Embryonic facial prominence (tissue), 1 donor: Measurements from ENCODE around the gene SDF4.

Experiments used
- DNase-seq: peaks from one replicate; pipeline ENCODE4 v3.0.0-alpha.2; 2016; ENCODE audit errors: extremely low spot score

SDF4 gene

DNA sequence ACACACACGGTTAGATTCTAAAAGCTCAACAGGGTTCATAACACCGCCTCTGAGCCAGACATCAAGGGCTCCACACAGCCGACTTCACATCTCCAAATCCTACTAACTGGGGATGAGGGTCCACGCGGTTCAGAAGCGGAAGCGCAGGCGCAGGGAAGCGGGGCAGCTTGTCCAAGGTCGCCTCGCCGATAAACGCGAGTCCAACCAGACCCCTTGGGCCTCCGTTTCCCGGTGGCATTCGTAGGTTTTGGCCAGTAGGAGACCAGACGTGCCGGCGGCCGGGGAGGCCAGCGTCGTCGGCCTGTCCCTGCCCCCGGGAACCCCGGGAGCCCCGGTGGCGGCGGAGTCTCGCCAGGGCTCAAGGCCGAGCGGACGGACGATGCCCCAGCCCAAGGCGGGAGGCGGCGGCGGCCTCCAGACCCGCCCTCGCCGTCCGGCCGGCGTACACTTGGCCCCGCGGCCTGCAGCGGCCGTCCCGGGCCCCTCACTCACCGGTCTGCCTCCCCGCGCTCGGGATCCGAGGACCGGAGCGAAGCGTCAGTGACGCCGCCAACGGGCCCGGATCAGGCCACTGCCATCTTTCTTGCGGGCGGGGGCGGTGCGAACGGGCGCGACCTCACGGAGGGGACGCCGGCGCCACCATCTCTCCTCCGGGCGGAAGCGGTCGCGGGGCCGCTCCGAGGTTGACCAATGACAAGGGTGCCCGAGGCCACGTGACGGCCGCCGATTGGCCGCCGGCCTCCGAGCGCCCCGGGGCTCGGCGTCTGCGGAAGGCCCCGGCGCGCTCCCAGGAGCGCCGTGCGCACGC, at the start of gene SDF4:
Gene SDF4 (minus strand): TSS at position 602 of the 808 bp plus-strand sequence. CDS start 3,229 bp downstream, outside the sequence.
- peak; percentile 95 for DNase-seq

DNA sequence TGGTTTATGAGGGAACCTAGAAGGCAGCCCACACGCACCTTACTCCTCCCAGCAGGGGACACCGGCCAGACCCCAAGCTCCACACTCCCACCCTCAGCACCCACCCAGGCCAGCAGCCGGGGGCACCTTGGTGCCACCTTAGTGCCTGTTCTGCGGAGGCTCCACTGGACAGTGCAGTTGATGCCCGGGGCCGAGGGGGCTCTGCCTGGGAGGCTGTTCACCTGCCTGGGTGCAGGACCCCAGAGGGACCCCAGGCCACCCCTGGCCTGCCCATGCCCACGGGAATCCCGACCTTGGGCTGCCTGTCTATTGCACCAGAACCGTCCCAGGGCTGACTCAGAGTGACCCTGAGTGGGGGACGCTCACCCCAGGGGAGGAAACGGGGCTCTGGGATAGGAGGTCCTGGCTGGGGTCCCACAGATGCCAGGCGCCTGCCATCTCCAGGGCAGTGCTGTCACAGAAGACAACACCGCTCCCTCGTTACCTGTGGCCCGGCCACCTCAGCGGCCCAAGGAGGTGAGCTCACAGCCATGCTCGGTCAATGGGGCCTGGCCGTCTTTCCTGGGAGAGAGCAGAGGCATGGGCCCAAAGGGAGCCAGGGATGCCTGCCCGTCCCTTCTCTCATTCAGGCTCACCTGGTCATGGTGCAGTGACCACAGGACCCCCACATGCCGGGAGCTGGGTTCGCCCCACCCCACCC, 49.1 kb upstream of the SDF4 start:
- DNase-seq = no peak

DNA sequence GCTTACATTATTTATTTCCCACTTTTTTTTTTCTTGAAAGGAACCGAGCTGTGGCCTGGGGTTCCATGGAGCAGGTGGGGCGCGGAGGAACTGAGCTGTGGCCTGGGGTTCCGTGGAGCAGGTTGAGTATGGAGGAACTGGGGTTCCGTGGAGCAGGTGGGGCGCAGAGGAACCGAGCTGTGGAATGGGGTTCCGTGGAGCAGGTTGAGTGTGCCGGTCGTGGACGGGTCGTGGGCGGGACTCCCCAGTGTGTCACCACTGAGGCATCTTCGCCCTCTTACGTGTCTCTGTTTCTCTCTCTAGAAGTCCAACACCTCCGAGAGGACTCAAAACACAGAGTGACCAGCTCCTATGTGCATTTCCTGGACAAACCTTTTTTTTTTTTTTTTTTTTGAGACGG, 47.2 kb upstream of the SDF4 start:
- no peak for DNase-seq

GRCh38 chr1:1278620-1279019, 46.8 kb upstream of the SDF4 start:
- DNase-seq = no peak

DNA sequence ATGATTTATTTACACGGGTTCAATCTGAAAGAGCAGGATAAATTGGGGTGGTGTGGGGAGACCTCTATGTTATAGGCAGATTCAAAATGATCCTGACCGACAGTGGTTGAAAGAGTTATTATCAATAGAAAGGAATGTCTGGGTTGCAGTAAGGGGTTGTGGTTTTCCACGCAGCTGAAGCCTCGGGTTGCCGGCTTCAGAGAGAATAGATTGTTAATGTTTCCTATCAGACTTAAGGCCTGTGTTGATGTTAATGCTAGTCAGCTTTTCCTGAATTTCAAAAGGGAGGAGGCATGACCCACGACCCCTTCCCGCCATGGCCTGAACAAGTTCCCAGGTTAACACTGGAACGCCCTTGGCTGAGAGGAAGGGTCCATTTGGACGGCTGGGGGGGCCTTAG, 44.0 kb upstream of the SDF4 start:
- DNase-seq = no peak

DNA sequence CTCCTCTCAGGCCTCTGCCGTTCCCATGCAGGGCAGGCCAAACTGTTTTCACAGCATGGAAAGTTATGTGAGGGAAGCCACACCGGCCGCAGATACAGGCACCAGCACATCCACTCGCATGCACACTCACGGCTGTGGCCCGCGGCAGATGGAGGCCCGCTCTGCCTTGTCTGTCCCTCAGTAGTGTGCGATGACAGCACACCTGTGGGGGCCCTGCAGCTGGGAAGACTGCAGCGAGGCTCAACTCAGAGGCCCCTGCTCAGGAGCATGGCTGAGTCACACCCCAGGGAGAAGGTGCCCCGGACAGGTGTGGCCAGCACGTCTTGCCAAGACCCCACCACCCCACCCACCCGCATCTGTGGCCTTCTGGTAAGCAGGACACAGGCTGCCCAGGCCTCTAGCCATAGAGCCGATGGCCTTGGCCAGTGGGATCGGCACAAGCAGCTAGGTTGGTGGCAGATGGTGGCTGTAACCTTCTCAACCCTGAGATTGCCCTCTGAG, 43.2 kb upstream of the SDF4 start:
- DNase-seq = no peak

DNA sequence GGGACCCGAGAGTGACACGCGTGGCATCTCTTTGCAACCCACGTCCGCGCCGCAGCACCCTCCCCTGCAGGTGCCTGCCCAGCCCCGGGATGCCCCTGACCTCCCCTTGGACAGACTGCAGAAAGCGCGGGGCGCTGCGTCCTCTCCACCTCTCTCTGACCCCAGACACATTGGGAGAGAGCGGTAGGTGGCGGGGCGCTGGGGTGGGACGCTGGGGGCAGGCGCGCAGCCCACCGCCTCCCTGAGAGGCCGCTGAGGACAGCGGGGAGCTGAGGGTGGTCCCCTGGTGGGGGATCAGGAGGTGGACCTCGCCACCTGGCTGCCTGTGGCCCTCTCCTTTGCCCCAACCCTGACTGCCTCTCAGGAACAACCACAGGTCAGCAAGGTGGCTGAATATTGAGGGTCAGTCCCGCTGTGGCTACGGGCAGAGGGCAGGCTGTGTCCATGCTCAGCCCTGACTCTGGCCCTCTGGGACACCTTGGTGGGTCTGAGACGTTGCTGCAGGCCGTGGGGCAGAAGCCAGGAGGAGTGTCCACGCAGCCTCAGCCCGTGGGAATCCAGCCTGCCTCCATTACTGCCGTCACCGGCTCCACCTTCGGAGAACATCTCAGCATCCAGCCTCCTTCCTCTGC, 42.6 kb upstream of the SDF4 start:
- DNase-seq = no peak

GRCh38 chr1:1273512-1274298, 41.9 kb upstream of the SDF4 start, which contains the start of gene UBE2J2:
TSS of gene UBE2J2 (minus strand) at chr1:1273854. CDS start at chr1:1267992, 5,862 bp downstream.
- DNase-seq = peak; percentile 90

DNA sequence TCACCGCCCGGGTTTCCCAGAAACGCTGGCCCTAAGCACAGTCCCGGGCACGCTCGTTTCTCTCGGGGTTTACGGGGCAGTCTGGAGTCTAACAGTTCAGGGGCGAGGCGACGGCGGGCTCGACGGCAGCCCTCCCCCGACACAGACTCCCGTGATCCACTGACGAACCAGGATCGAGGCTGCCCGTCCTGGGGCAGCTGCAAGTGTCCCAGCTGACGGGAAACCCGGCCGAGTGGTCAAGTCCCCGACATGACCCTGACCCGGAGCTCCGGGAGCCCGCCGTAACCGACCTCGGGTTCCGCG, 41.4 kb upstream of the SDF4 start:
- DNase-seq = no peak

DNA sequence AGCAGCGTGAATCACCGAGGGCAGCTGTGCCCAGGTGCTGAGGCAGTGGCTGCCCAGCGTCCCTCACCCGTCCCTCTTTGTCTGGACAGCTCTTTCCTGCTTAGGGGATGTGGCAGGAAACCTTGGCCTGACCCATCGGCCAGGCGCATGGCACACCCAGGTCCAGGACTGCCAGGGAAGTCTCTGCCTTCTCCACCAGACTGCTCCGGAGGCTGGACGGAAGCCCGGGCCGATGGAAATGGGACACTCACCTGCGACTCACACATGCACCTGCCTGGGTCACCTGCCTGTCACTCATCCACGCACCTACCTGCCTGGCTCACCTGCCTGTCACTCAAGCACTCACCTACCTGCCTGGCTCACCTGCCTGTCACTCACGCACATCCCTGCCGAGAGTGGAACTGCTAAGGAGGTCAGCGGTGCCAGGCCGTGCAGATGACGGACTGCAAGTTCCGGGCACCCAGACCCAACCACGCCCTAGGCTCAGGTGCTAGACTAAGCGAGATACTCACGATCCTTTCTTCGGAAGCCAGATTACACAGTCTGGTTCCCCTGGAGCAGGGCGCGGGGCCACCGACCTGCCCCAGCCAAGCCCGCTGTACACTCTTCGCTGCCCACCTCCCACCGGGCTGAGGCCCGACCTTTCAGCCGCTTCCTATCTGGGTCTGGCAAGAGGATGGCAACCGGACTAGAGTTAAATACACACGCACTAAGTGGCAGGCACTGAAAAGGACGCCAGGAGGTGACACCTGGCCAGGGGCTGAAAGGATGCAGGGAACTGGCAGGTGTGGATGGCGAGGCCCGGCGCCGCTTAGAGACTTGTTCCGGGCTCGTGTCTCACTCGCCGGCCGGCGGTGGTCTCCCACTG, 40.8 kb upstream of the SDF4 start:
- DNase-seq = no peak

DNA sequence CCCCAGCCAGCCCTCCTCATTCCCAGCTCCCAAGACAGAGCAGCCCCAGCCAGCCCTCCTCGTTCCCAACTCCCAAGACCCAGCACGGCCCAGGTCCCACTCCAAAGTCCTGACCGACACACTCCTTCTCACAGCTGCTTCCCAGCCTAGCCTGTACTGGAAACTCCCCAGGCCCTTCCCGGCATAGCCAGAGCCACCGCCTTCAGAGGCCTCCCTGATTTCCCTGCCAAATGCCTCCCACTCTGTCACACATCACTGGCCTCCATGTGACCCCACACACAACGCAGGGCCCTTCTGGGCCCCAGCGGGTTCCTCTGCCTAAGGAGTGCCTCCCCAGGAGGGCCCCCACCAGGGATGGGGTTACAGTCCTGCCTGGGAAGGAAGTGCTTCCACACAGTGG, 39.0 kb upstream of the SDF4 start:
- no peak for DNase-seq

- DNase-seq = no peak
These were observed 36.5 kb upstream of the SDF4 start for GRCh38 chr1:1268284-1268682.

- DNase-seq = no peak
These were observed 35.9 kb upstream of the SDF4 start for GRCh38 chr1:1267488-1268283.

DNA sequence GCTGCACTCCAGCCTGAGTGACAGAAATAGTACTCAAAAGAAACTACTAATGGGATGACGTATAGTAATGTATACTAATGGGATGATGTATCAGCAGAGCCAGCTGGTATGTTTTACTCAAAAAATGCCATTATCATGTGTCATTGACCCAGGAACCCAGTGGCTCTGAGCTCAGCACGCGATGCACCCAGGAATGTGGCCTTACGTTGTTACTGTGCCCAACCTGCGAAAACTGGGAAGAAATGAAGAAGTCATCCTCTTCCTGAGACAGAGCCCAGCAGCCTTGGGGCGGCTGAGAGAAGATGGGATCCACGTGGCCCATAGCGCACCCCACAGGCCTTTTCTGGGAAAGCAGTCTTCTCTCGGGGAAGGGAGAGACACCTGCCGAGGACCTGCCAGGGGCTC, 33.1 kb upstream of the SDF4 start:
- DNase-seq = no peak

DNA sequence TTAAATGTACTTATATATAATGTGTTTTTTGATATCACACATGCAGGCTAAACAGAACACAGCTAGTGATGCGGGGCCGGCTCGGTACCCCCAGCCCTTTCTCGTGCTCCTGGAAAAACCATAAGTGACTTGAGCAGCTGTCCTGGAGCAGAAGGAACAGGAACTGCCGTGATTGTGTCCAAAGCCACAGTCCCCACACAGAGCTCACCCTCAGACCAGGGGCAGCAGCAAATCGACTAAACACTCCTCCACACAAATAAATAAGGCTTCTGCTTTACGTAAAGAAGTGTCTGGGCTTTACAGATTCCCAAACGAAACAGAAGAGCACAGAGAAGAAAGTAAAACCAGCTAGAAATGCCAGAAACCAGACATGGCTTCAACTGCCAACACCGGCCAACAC, 32.2 kb upstream of the SDF4 start:
- DNase-seq = no peak

DNA sequence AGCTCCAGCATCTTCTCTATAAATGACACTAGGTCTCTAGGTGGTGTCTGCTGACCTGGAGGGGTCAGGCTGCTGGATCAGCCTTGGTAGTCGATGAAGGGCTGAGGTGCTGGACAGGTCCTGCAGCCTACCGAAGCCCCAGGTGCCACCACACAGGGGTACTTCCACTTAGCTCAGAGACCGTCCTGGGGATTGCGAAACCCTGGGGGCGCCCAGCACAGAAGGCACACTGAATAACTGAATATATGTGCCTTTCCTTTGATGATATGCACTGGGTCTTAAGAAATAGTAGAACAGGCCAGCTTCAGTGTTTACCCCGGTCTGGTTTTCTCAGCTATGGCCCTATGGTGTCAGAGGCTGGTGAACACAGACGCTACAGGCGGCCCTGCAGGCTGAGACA, 31.0 kb upstream of the SDF4 start:
- DNase-seq = no peak

GRCh38 chr1:1262071-1262470, 30.3 kb upstream of the SDF4 start:
- DNase-seq = no peak

DNA sequence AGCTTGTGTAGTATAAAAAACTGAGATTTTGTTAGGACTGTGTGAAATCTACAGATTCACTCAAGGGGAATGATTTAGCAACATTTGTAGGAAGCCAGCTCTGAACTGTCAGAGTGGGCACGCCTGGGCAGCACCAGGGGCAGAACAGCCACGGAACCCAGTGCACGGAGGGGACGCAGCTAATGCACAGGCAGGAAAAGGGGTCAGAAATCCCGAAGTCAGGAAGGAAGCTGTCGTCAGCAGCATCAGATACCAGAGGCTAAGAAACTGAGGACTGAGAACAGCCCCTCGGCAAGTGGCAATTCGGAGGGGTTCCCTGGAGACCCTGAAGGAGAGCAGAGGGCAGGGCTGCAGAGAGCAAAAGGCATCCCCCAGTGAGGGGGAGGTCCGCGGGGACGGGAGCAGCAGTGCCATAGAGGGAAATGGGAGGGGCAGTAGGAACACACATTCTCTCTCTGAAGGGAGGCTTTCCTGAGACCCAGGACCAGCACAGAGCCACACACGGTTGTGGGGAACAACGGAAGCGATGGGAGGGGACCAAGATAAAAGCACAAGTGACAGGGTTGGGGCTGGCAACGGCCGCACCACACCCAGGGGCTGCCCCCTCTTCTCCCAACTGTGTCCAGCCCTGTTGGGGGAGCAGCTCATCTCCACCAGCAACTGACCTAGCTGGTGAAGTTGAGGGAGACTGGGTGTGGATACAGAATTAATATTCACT, 29.2 kb upstream of the SDF4 start:
- no peak for DNase-seq

GRCh38 chr1:1259951-1260600, 28.3 kb upstream of the SDF4 start:
- DNase-seq = no peak
